ENCODE measurements around the gene MRPS11. TPM values are rescaled to one million over a fixed set of nuclear protein-coding genes. Genes with fewer than 3 reads are reported as not detected.

The MRPS11 gene
- total RNA-seq, 1 experiment from 2014 or later: 47.4 TPM

GRCh38 chr15:88476635-88477060, 9.1 kb downstream of the MRPS11 start:
- intact Hi-C loops (cut with micrococcal nuclease): loop anchor here (1.0 kb wide), 3 partner anchors 138 to 358 kb away; no protein-coding TSS in a partner anchor
- Histone ChIP-seq H3K79me2 (ENCODE audit: insufficient read depth, low read length) (0 out of 2 replicates have a peak, but pooled peaks cover 3% of the 10 kb centered on the region), H3K4me1 (ENCODE audit: control insufficient read depth in 1 of 2, insufficient read depth in 2 of 2, low read length in 2 of 2) (no peaks in the 10 kb centered on the region), H3K9ac (ENCODE audit: low read length) (no peak overlapping the region), H3K36me3 (ENCODE audit: control insufficient read depth in 1 of 2, insufficient read depth in 2 of 2, low read length in 2 of 2) (peaks cover 15 to 19% of the 10 kb centered on the region in 2 experiments; a peak in 3 of 4 replicates), H4K20me1 (ENCODE audit: insufficient read depth) (no peaks in the 10 kb centered on the region; the same call in 1 of the 2 replicates), H2AFZ (ENCODE audit: low read depth, low read length, poor library complexity, severe bottlenecking) (no peak overlapping the region), H3K9me2 (ENCODE audit: insufficient read depth) (no peaks in the 10 kb centered on the region), H3K4me2 (ENCODE audit: low read length) (no peak overlapping the region), H3K9me3 (ENCODE audit: control insufficient read depth in 1 of 2, insufficient read depth in 1 of 2, low read depth in 1 of 2, low read length in 2 of 2) (no peaks in the 10 kb centered on the region), H3K27ac (ENCODE audit: low read depth, low read length) (no peak overlapping the region), H3K4me3 (replicated peaks in 1 of 2; ENCODE audit: low read depth in 1 of 2, low read length in 2 of 2) (no peak overlapping the region), H3K27me3 (ENCODE audit: insufficient read depth, low read length) (no peaks in the 10 kb centered on the region)
- POLR2A ChIA-PET: no interaction called here
- peak; percentile 79 for ATAC-seq
- DNase-seq (ENCODE audit: low read depth, low spot score): peak; percentile 15
- RAD21 ChIA-PET (ENCODE audit: low non-redundant PET in 1 of 2, low total read pairs in 2 of 2, uncharacterized antibody in 2 of 2, unreplicated experiment in 2 of 2): no interaction called here
- CTCF ChIA-PET: interaction anchor here (1.0 kb wide), 1 partner anchor 138 kb away, joined by 7 read pairs; no protein-coding TSS in a partner anchor
- TF ChIP-seq CEBPB (IDR thresholded peaks at IDR 0.05; ENCODE audit: low read depth) (no peak), RAD21 (IDR thresholded peaks at IDR 0.05; ENCODE audit: low read depth) (peak; percentile 81), TCF7L2 (IDR thresholded peaks at IDR 0.05; ENCODE audit: borderline replicate concordance, extremely low read depth, insufficient read depth, insufficient read length) (no peak), ELF1 (IDR thresholded peaks at IDR 0.05; ENCODE audit: borderline replicate concordance, low read depth) (no peak), EGR1 (IDR thresholded peaks at IDR 0.05; ENCODE audit: low read depth) (no peak), POLR2AphosphoS5 (IDR thresholded peaks at IDR 0.05; ENCODE audit: low read depth, low read length) (no peak), ZFX (IDR thresholded peaks at IDR 0.05) (no peak), YY1 (IDR thresholded peaks at IDR 0.05; ENCODE audit: extremely low read depth, insufficient replicate concordance, low read depth, low read length) (no peak), ATF3 (IDR thresholded peaks at IDR 0.05) (no peak), SP1 (IDR thresholded peaks at IDR 0.05; ENCODE audit: low read depth) (no peak), CTCF (IDR thresholded peaks at IDR 0.05 in 2 of 3, conservative IDR thresholded peaks at IDR 0.05 in 1 of 3; ENCODE audit: borderline replicate concordance in 1 of 3, insufficient read depth in 1 of 3, low read depth in 2 of 3, low read length in 2 of 3) (peak; percentile 58 to 73 (median 62)), EZH2phosphoT487 (IDR thresholded peaks at IDR 0.05; ENCODE audit: borderline replicate concordance) (no peak)
- BruUV-seq (replicated peaks): no TSS peak

Data from HCT116 (cell line).